HEK293 (cell line): ENCODE measurements around the gene IL1RAP.

Source experiments
- REPIN1 ChIP-seq: fragments of 450-650 bp; formaldehyde crosslinking; IDR thresholded peaks from 2 replicates; pipeline ENCODE4 v1.5.1; 2017; ENCODE audit warnings: missing biosample characterization, missing genetic modification characterization, low read depth
- YY1 ChIP-seq: fragments of 450-650 bp; formaldehyde crosslinking; IDR thresholded peaks from 2 replicates; pipeline ENCODE4 v1.5.1; 2018; ENCODE audit warnings: missing biosample characterization, missing genetic modification characterization
- ZBTB1 ChIP-seq: fragments of 450-650 bp; formaldehyde crosslinking; IDR thresholded peaks from 2 replicates; pipeline ENCODE4 v1.5.1; 2016; ENCODE audit warnings: missing biosample characterization, missing genetic modification characterization
- ZNF302 ChIP-seq: fragments of 450-650 bp; formaldehyde crosslinking; IDR thresholded peaks from 2 replicates; pipeline ENCODE4 v1.5.1; 2016; ENCODE audit warnings: missing biosample characterization, missing genetic modification characterization, low read depth
- ZNF843 ChIP-seq: fragments of 450-650 bp; formaldehyde crosslinking; IDR thresholded peaks from 2 replicates; pipeline ENCODE4 v1.5.1; 2016; ENCODE audit warnings: missing biosample characterization, missing genetic modification characterization
- TF ChIP-seq, protein P1 (sequence below): fragments of 450-650 bp; formaldehyde crosslinking; IDR thresholded peaks from 2 replicates; pipeline ENCODE4 v1.5.1; 2016; ENCODE audit warnings: missing biosample characterization, missing genetic modification characterization
- TF ChIP-seq, protein P2 (sequence below): fragments of 450-650 bp; formaldehyde crosslinking; IDR thresholded peaks from 2 replicates; pipeline ENCODE4 v1.5.1; 2016; ENCODE audit warnings: missing biosample characterization, missing genetic modification characterization

DNA sequence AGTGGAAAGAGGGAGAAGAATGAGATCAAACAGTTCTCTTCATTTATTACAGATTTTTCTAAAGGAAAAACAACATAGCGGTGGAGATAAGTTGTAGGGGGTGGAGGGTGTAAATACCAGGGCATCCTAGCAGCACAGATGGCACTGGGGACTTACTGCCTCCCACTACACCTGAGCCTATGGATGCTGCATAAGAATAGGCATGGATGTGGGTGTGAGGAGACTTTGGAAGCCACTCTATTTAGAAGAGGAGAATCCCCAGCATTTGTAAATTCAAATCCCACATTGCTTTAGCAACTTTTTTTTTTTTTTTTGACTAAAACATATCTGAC, 27.4 kb upstream of the IL1RAP start:
- TF ChIP-seq ZBTB1 (tag by site-specific recombination) (no peak), REPIN1 (no peak), ZNF843 (tag by site-specific recombination) (no peak), YY1 (tag by site-specific recombination) (no peak), ZNF302 (tag by site-specific recombination) (no peak)
- TF ChIP-seq, protein P1, sequence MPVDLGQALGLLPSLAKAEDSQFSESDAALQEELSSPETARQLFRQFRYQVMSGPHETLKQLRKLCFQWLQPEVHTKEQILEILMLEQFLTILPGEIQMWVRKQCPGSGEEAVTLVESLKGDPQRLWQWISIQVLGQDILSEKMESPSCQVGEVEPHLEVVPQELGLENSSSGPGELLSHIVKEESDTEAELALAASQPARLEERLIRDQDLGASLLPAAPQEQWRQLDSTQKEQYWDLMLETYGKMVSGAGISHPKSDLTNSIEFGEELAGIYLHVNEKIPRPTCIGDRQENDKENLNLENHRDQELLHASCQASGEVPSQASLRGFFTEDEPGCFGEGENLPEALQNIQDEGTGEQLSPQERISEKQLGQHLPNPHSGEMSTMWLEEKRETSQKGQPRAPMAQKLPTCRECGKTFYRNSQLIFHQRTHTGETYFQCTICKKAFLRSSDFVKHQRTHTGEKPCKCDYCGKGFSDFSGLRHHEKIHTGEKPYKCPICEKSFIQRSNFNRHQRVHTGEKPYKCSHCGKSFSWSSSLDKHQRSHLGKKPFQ (tag by site-specific recombination) = no peak
- TF ChIP-seq, protein P2, sequence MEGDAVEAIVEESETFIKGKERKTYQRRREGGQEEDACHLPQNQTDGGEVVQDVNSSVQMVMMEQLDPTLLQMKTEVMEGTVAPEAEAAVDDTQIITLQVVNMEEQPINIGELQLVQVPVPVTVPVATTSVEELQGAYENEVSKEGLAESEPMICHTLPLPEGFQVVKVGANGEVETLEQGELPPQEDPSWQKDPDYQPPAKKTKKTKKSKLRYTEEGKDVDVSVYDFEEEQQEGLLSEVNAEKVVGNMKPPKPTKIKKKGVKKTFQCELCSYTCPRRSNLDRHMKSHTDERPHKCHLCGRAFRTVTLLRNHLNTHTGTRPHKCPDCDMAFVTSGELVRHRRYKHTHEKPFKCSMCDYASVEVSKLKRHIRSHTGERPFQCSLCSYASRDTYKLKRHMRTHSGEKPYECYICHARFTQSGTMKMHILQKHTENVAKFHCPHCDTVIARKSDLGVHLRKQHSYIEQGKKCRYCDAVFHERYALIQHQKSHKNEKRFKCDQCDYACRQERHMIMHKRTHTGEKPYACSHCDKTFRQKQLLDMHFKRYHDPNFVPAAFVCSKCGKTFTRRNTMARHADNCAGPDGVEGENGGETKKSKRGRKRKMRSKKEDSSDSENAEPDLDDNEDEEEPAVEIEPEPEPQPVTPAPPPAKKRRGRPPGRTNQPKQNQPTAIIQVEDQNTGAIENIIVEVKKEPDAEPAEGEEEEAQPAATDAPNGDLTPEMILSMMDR (tag by site-specific recombination) = no peak
